Upper lobe of left lung (tissue), 6 donors: Measurements from ENCODE around the gene PHACTR1. TPM values are rescaled to one million over a fixed set of nuclear protein-coding genes. Genes with fewer than 3 reads are reported as not detected.

ENCODE experiments used
- ATAC-seq, 2 donors: fragments of 200-7000 bp; cut with Tn5 transposase; one replicate each; pipeline ENCODE4 v1.9.1; 2022; ENCODE audit warnings: mild to moderate bottlenecking in 2 of 2, moderate library complexity in 2 of 2; ENCODE audit not compliant: low FRiP score in 2 of 2
- DNase-seq, 2 donors: peaks; one replicate each; pipeline ENCODE4 v3.0.0-alpha.2; 2019 to 2020
- H3K27ac ChIP-seq, 4 donors: fragments of 200-600 bp; sonication (generic); one replicate each; pipeline ENCODE4 v1.5.1; 2016 to 2019
- H3K27me3 ChIP-seq, 4 donors: fragments of 200-600 bp; sonication (generic); one replicate each; pipeline ENCODE4 v1.5.1; 2017 to 2019
- H3K36me3 ChIP-seq, 4 donors: fragments of 200-600 bp; sonication (generic); one replicate each; pipeline ENCODE4 v1.5.1; 2016 to 2019
- H3K4me1 ChIP-seq, 4 donors: fragments of 200-600 bp; sonication (generic); one replicate each; pipeline ENCODE4 v1.5.1; 2018 to 2019
- H3K4me3 ChIP-seq, 4 donors: fragments of 200-600 bp; sonication (generic); one replicate each; pipeline ENCODE4 v1.5.1; 2017 to 2019; ENCODE audit warnings: mild to moderate bottlenecking in 2 of 4, moderate library complexity in 1 of 4
- H3K9me3 ChIP-seq, 4 donors: fragments of 200-600 bp; sonication (generic); one replicate each; pipeline ENCODE4 v1.5.1; 2018 to 2019
- EP300 ChIP-seq, 4 donors: sonication (generic); formaldehyde crosslinking; IDR thresholded peaks; one replicate each; pipeline ENCODE4 v1.5.1; 2017; ENCODE audit warnings: antibody characterized with exemption in 4 of 4, control low read depth in 2 of 4
- POLR2A ChIP-seq, 4 donors: fragments of 450-650 bp; IDR thresholded peaks; one replicate each; pipeline ENCODE4 v1.5.1; 2016 to 2017; ENCODE audit warnings: antibody characterized with exemption in 4 of 4, mild to moderate bottlenecking in 2 of 4
- POLR2AphosphoS5 ChIP-seq, 2 donors: sonication (generic); formaldehyde crosslinking; IDR thresholded peaks; one replicate each; pipeline ENCODE4 v1.5.1; 2017; ENCODE audit warnings: antibody characterized with exemption in 2 of 2
- WGBS, 2 donors: methylation state at CpG; one replicate each; pipeline ENCODE4 v1.1.5; 2017 to 2018; 5-methylcytosine and 5-hydroxymethylcytosine counted together
- total RNA-seq, 6 donors: library from RNA; depleted of rRNA in 4 of 6; stranded (reverse); fragments of >200 nt in 4 of 6; gene quantifications; one replicate each; pipeline versions ENCODE4 v1.1.0 to v1.2.1, GENCODE V29; 2016 to 2021
- TF ChIP-seq, protein P1 (sequence below), 6 experiments: fragments of 450-650 bp in 4 of 6; fragments of 200-600 bp in 2 of 6; sonication (generic) in 2 of 6; IDR thresholded peaks; one replicate each; pipeline ENCODE4 v1.5.1; 2016 to 2019; ENCODE audit warnings: antibody characterized with exemption in 6 of 6
- donor health status: DM: no; HTN: no; CAD: no; lungs with moderate emphysema.
- donor health status: DM: no; HTN: yes; CAD: no; lungs with severe emphysema.

PHACTR1 gene
- total RNA-seq, 6 donors from 2014 or later = 63.2 to 121 (median 90.9) TPM

DNA sequence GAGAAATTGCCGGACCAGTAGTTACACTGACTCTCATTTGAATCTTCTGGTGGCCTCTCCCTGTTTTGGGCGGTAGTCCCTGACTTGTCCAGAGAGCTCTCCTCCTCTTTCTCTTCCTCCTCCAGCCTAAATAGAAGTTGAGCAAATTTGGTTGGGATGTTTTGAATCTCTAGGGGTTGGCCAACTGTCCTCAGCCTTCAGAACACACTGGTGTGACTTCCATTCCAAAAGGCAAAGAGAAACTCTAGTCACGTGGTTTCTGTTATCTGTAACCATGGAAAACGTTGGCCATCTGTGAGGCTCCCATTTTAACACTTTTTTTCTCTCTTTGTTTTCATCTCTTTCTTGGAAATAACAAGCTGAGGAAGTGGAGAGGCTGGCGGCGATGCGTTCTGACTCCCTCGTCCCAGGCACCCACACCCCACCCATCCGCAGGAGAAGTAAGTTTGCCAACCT, 336.5 kb downstream of the PHACTR1 start:
- DNase-seq (no peak), ATAC-seq (no peak)
- Histone ChIP-seq H3K4me3 (no peak overlapping the region), H3K9me3 (no peaks in the 10 kb centered on the region), H3K36me3 (peaks cover 0 to 12% (median 2%) of the 10 kb centered on the region in 4 donors), H3K4me1 (no peaks in the 10 kb centered on the region), H3K27me3 (no peaks in the 10 kb centered on the region), H3K27ac (no peak overlapping the region)
- TF ChIP-seq POLR2AphosphoS5 (IDR thresholded peaks at IDR 0.05) (no peak), POLR2A (IDR thresholded peaks at IDR 0.05) (no peak), EP300 (IDR thresholded peaks at IDR 0.05) (no peak)
- TF ChIP-seq, protein P1, sequence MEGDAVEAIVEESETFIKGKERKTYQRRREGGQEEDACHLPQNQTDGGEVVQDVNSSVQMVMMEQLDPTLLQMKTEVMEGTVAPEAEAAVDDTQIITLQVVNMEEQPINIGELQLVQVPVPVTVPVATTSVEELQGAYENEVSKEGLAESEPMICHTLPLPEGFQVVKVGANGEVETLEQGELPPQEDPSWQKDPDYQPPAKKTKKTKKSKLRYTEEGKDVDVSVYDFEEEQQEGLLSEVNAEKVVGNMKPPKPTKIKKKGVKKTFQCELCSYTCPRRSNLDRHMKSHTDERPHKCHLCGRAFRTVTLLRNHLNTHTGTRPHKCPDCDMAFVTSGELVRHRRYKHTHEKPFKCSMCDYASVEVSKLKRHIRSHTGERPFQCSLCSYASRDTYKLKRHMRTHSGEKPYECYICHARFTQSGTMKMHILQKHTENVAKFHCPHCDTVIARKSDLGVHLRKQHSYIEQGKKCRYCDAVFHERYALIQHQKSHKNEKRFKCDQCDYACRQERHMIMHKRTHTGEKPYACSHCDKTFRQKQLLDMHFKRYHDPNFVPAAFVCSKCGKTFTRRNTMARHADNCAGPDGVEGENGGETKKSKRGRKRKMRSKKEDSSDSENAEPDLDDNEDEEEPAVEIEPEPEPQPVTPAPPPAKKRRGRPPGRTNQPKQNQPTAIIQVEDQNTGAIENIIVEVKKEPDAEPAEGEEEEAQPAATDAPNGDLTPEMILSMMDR (IDR thresholded peaks at IDR 0.05) = no peak
- WGBS, 2 donors = 86 to 89% methylated on average over 9 of the region's 9 CpGs

DNA sequence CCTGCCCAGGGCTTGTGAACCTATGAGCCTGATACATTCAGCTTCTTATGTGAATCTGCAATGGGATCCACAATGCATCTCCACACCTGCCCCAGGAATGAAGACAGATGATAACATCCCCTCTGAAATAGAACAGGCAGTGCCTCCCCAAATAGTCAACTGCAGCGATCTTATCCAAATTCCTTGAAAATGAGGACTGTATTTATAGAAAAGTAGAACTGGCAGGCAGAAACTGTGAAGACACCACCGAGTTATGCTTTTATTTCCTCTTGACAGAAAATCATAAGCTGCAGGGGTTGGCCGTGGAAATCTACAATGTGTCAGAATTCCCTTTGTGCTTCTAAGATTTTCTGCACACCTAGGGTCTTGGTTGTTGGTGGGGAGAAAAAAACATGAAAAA, 341.5 kb downstream of the PHACTR1 start:
- TF ChIP-seq POLR2AphosphoS5 (IDR thresholded peaks at IDR 0.05) (no peak), POLR2A (IDR thresholded peaks at IDR 0.05) (no peak), EP300 (IDR thresholded peaks at IDR 0.05) (no peak)
- TF ChIP-seq, protein P1 (IDR thresholded peaks at IDR 0.05) = no peak
- ATAC-seq = no peak
- Histone ChIP-seq H3K4me3 (no peak overlapping the region), H3K36me3 (peaks cover 0 to 12% (median 2%) of the 10 kb centered on the region in 4 donors), H3K27me3 (no peaks in the 10 kb centered on the region), H3K4me1 (no peaks in the 10 kb centered on the region), H3K27ac (no peak overlapping the region), H3K9me3 (no peaks in the 10 kb centered on the region)
- WGBS, 2 donors = 82 to 93% methylated on average over 2 to 3 of the region's 3 CpGs
- DNase-seq = no peak

DNA sequence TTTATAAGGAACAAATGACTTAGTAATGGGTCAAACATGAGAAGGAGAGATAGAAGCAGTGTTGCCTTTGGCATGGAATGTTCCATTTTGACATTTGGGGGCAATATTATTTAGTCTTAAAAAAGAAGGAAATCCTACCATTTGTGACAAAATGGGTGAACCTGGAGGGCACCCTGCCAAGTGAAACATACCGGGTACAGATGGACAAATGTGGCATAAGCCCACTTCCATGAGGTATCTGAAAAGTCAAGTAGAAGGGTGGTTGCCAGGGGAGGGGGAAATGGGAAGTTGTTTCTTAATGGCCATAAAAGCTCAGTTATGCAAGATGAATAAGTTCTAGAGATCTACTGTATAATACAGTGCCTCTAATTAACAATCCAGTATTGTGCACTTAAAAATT, 342.5 kb downstream of the PHACTR1 start:
- DNase-seq = no peak
- no peaks in the 10 kb centered on the region for H3K9me3 ChIP-seq
- peaks cover 0 to 10% (median 2%) of the 10 kb centered on the region in 4 donors for H3K36me3 ChIP-seq
- TF ChIP-seq, protein P1 (IDR thresholded peaks at IDR 0.05) = no peak
- no peaks in the 10 kb centered on the region for H3K4me1 ChIP-seq
- no peak overlapping the region for H3K27ac ChIP-seq
- H3K27me3 ChIP-seq = no peaks in the 10 kb centered on the region
- H3K4me3 ChIP-seq = no peak overlapping the region
- 68 to 72% methylated on average over 1 of the region's 1 CpG for WGBS, 2 donors
- no peak for ATAC-seq

DNA sequence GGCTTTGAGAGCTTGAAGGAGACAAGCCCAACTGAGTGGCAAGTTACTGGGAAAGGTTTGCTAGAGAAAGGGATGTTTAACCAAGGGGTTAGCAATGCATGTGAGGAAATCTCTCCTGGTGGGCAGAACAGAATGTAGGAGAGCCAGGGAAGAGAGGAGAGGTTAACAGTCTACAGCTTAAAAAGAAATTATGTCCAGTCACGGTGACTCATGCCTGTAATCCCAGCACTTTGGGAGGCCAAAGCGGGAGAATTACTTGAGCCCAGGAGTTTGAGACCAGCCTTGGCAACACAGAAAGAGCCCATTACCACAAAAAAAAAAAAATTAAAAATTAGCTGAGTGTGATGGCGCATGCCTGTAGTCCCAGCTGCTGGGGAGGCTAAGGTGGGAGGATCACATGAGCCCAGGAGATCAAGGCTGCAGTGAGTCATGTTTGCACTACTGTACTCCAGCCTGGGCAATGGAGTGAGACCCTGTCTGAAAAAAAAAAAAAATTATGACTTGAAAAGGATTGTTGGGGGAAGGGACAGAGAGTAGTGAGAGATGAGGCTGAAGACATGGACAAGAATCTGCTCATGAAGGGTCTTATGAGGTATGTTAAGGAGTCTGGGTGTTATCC, 346.8 kb downstream of the PHACTR1 start:
- DNase-seq (no peak), ATAC-seq (no peak)
- H3K9me3 ChIP-seq = no peaks in the 10 kb centered on the region
- H3K4me3 ChIP-seq = no peak overlapping the region
- H3K4me1 ChIP-seq = peaks cover 0 to 5% (median 2%) of the 10 kb centered on the region in 4 donors
- H3K27me3 ChIP-seq = no peaks in the 10 kb centered on the region
- TF ChIP-seq, protein P1 (IDR thresholded peaks at IDR 0.05) = no peak
- TF ChIP-seq POLR2AphosphoS5 (IDR thresholded peaks at IDR 0.05) (no peak), EP300 (IDR thresholded peaks at IDR 0.05) (no peak), POLR2A (IDR thresholded peaks at IDR 0.05) (no peak)
- 90 to 95% methylated on average over 3 of the region's 3 CpGs for WGBS, 2 donors
- no peak overlapping the region for H3K27ac ChIP-seq
- H3K36me3 ChIP-seq = no peaks in the 10 kb centered on the region

DNA sequence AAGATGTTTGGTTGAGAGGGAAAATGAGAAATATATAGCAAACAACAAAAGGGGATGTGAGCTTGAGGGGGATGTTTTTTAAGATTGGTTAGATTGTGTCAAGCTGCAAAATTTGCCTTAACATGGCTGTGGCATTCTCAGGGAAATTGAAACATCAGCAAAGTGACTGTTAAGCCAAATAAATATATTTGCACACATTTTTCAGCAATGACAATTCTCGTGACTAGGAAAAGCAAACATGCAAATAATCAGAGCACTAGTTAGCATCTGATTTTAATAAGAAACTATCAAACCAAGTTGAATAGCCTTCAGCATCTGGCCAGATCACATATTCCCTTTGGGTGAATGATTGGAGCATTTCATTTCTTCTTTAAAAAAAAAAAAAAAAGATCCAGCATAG, 349.0 kb downstream of the PHACTR1 start:
- no peak overlapping the region for H3K27ac ChIP-seq
- H3K36me3 ChIP-seq = no peaks in the 10 kb centered on the region
- H3K4me1 ChIP-seq = peaks cover 0 to 9% (median 4%) of the 10 kb centered on the region in 4 donors
- no peak overlapping the region for H3K4me3 ChIP-seq
- TF ChIP-seq POLR2AphosphoS5 (IDR thresholded peaks at IDR 0.05) = no peak
- TF ChIP-seq, protein P1 (IDR thresholded peaks at IDR 0.05) = no peak
- no peak for TF ChIP-seq EP300 (IDR thresholded peaks at IDR 0.05)
- TF ChIP-seq POLR2A (IDR thresholded peaks at IDR 0.05) = no peak
- 71 to 85% methylated on average over 1 of the region's 1 CpG for WGBS, 2 donors
- no peak for DNase-seq
- no peak for ATAC-seq
- no peaks in the 10 kb centered on the region for H3K9me3 ChIP-seq
- no peaks in the 10 kb centered on the region for H3K27me3 ChIP-seq
